ENCODE measurements around the gene PACRG.
A peak's percentile ranks its signal among the peaks of the same experiment; 100 is the strongest.
"Not testable (repeated sequence)": the region's sequence is repeated elsewhere in the genome, so short reads cannot be mapped to it uniquely, and the experiment has no call there.

Gene PACRG

GRCh38 chr6:162727322-162728182 lies at the start of gene PACRG, which contains the start of gene PRKN:
Gene PACRG (plus strand): TSS chr6:162727974.
Gene PRKN (minus strand): TSS chr6:162727766.
- peak; percentile 89 for DNase-seq (ENCODE audit: low read depth)

- DNase-seq (ENCODE audit: low read depth) = not testable (repeated sequence)
Observed at GRCh38 chr6:162678896-162679295, 48.9 kb upstream of the PACRG start.

- no peak for DNase-seq (ENCODE audit: low read depth)
Observed at GRCh38 chr6:162679681-162680080, 48.1 kb upstream of the PACRG start.

GRCh38 chr6:162680367-162680766 lies 47.4 kb upstream of the PACRG start:
- DNase-seq (ENCODE audit: low read depth) = no peak

- no peak for DNase-seq (ENCODE audit: low read depth)
Observed at GRCh38 chr6:162680871-162681270, 46.9 kb upstream of the PACRG start.

GRCh38 chr6:162681447-162681846 lies 46.3 kb upstream of the PACRG start:
- no peak for DNase-seq (ENCODE audit: low read depth)

GRCh38 chr6:162683135-162683534 lies 44.6 kb upstream of the PACRG start:
- no peak for DNase-seq (ENCODE audit: low read depth)

GRCh38 chr6:162684052-162684451 lies 43.7 kb upstream of the PACRG start:
- DNase-seq (ENCODE audit: low read depth) = no peak

GRCh38 chr6:162684961-162685360 lies 42.8 kb upstream of the PACRG start:
- DNase-seq (ENCODE audit: low read depth) = no peak

GRCh38 chr6:162685586-162685985 lies 42.2 kb upstream of the PACRG start:
- DNase-seq (ENCODE audit: low read depth) = no peak

- no peak for DNase-seq (ENCODE audit: low read depth)
Observed at GRCh38 chr6:162688751-162689345, 38.9 kb upstream of the PACRG start.

GRCh38 chr6:162690158-162690557 lies 37.6 kb upstream of the PACRG start:
- no peak for DNase-seq (ENCODE audit: low read depth)

- no peak for DNase-seq (ENCODE audit: low read depth)
Observed at GRCh38 chr6:162697872-162698403, 29.8 kb upstream of the PACRG start.

GRCh38 chr6:162698440-162698839 lies 29.3 kb upstream of the PACRG start:
- DNase-seq (ENCODE audit: low read depth) = no peak

- DNase-seq (ENCODE audit: low read depth) = no peak
Observed at GRCh38 chr6:162699961-162700360, 27.8 kb upstream of the PACRG start.

GRCh38 chr6:162700966-162701365 lies 26.8 kb upstream of the PACRG start:
- no peak for DNase-seq (ENCODE audit: low read depth)

- no peak for DNase-seq (ENCODE audit: low read depth)
Observed at GRCh38 chr6:162701551-162701950, 26.2 kb upstream of the PACRG start.

- DNase-seq (ENCODE audit: low read depth) = no peak
Observed at GRCh38 chr6:162702446-162702845, 25.3 kb upstream of the PACRG start.

- DNase-seq (ENCODE audit: low read depth) = no peak
Observed at GRCh38 chr6:162704001-162704400, 23.8 kb upstream of the PACRG start.

GRCh38 chr6:162705736-162706135 lies 22.0 kb upstream of the PACRG start:
- no peak for DNase-seq (ENCODE audit: low read depth)

GRCh38 chr6:162706232-162706631 lies 21.5 kb upstream of the PACRG start:
- DNase-seq (ENCODE audit: low read depth) = no peak

GRCh38 chr6:162708971-162709370 lies 18.8 kb upstream of the PACRG start:
- DNase-seq (ENCODE audit: low read depth) = no peak

GRCh38 chr6:162709431-162709830 lies 18.3 kb upstream of the PACRG start:
- DNase-seq (ENCODE audit: low read depth) = no peak
